CD14-positive monocyte (primary cell): ENCODE measurements around the gene KRT32. TPM values are rescaled to one million over a fixed set of nuclear protein-coding genes. Genes with fewer than 3 reads are reported as not detected.
"Not testable (repeated sequence)": the region's sequence is repeated elsewhere in the genome, so short reads cannot be mapped to it uniquely, and the experiment has no call there.

Experiments
- DNase-seq, 3 donors: peaks; one replicate each; pipeline ENCODE4 v3.0.0-alpha.2; 2011 to 2022
- H2AFZ ChIP-seq: 2 replicates; pipeline ENCODE4 v1.6.0; 2012; ENCODE audit warnings: mild to moderate bottlenecking, low read depth, low read length, inconsistent platforms; ENCODE audit not compliant: insufficient read depth, poor library complexity, severe bottlenecking
- H3K27ac ChIP-seq, 2 donors: 1 replicate in 1 of 2; 2 replicates in 1 of 2; pipeline ENCODE4 v1.5.1; 2012 to 2013; ENCODE audit warnings: low read length in 2 of 2, control low read depth in 1 of 2, inconsistent platforms in 1 of 2, low read depth in 1 of 2, mild to moderate bottlenecking in 1 of 2
- H3K27me3 ChIP-seq, 2 donors: one replicate each; pipeline versions ENCODE4 v1.6.0 to v1.6.1; 2011 to 2013; ENCODE audit warnings: low read length in 2 of 2; ENCODE audit not compliant: control insufficient read depth in 2 of 2, insufficient read depth in 2 of 2
- H3K36me3 ChIP-seq, 2 donors: replicated peaks in 1 of 2; 1 replicate in 1 of 2; 2 replicates in 1 of 2; pipeline versions ENCODE4 v1.5.1 to v1.6.1; 2012 to 2013; ENCODE audit warnings: low read length in 2 of 2, control low read depth in 1 of 2, inconsistent platforms in 1 of 2, mild to moderate bottlenecking in 1 of 2; ENCODE audit not compliant: insufficient read depth in 2 of 2, control insufficient read depth in 1 of 2
- H3K4me1 ChIP-seq, 2 donors: 1 replicate in 1 of 2; 2 replicates in 1 of 2; pipeline versions ENCODE4 v1.5.1 to v1.6.1; 2012 to 2013; ENCODE audit warnings: low read length in 2 of 2, control low read depth in 1 of 2, inconsistent platforms in 1 of 2, mild to moderate bottlenecking in 1 of 2, moderate library complexity in 1 of 2; ENCODE audit not compliant: insufficient read depth in 2 of 2, control insufficient read depth in 1 of 2
- H3K4me2 ChIP-seq: replicated peaks from 2 replicates; pipeline ENCODE3; 2012; ENCODE audit warnings: low read length, moderate library complexity, mild to moderate bottlenecking; ENCODE audit not compliant: poor library complexity, severe bottlenecking; ENCODE audit errors: extremely low read depth
- H3K4me3 ChIP-seq, 3 experiments: fragments of 200-600 bp in 1 of 3; sonication (generic) in 1 of 3; replicated peaks in 1 of 3; 1 replicate in 2 of 3; 2 replicates in 1 of 3; pipeline ENCODE4 v1.5.1; 2011 to 2013; ENCODE audit warnings: low read length in 3 of 3, mild to moderate bottlenecking in 3 of 3, control low read depth in 2 of 3, low read depth in 2 of 3, inconsistent platforms in 1 of 3, moderate library complexity in 1 of 3
- H3K79me2 ChIP-seq: 2 replicates; pipeline ENCODE4 v1.6.0; 2012; ENCODE audit warnings: mild to moderate bottlenecking, control low read depth, inconsistent platforms, low read length, moderate library complexity; ENCODE audit not compliant: insufficient read depth
- H3K9ac ChIP-seq: 2 replicates; pipeline ENCODE4 v1.6.0; 2017; ENCODE audit warnings: low read length, mild to moderate bottlenecking; ENCODE audit not compliant: insufficient read depth, poor library complexity, severe bottlenecking
- H3K9me3 ChIP-seq, 2 donors: replicated peaks in 1 of 2; 1 replicate in 1 of 2; 2 replicates in 1 of 2; pipeline versions ENCODE4 v1.5.1 to v1.6.1; 2012 to 2013; ENCODE audit warnings: low read length in 2 of 2, control low read depth in 1 of 2; ENCODE audit not compliant: control insufficient read depth in 1 of 2, insufficient read depth in 1 of 2
- H4K20me1 ChIP-seq: 2 replicates; pipeline ENCODE4 v1.6.0; 2012; ENCODE audit warnings: mild to moderate bottlenecking, low read length, control low read depth, moderate library complexity; ENCODE audit not compliant: insufficient read depth
- H3K27ac Mint-ChIP-seq, 7 donors: one replicate each; pipeline ENCODE4 v1.8.0; 2020; ENCODE audit warnings: mild to moderate bottlenecking in 7 of 7, mixed read lengths in 7 of 7, moderate library complexity in 6 of 7, inconsistent platforms in 2 of 7
- H3K27me3 Mint-ChIP-seq, 3 donors: one replicate each; pipeline ENCODE4 v1.8.0; 2021 to 2022; ENCODE audit warnings: low read depth in 3 of 3, mild to moderate bottlenecking in 3 of 3, mixed read lengths in 3 of 3, moderate library complexity in 3 of 3, inconsistent platforms in 1 of 3
- H3K36me3 Mint-ChIP-seq, 2 donors: one replicate each; pipeline ENCODE4 v1.8.0; 2020; ENCODE audit warnings: mixed read lengths in 2 of 2, inconsistent platforms in 1 of 2, mild to moderate bottlenecking in 1 of 2
- H3K4me1 Mint-ChIP-seq: one replicate; pipeline ENCODE4 v1.8.0; 2020; ENCODE audit warnings: mild to moderate bottlenecking, mixed read lengths
- H3K4me3 Mint-ChIP-seq, 2 donors: one replicate each; pipeline ENCODE4 v1.8.0; 2020; ENCODE audit warnings: mild to moderate bottlenecking in 2 of 2, mixed read lengths in 2 of 2, moderate library complexity in 1 of 2
- H3K9me3 Mint-ChIP-seq, 7 donors: one replicate each; pipeline ENCODE4 v1.8.0; 2020 to 2022; ENCODE audit warnings: mixed read lengths in 7 of 7, mild to moderate bottlenecking in 6 of 7, moderate library complexity in 6 of 7, inconsistent platforms in 2 of 7
- CTCF ChIP-seq: fragments of 200-600 bp; IDR thresholded peaks from one replicate; pipeline ENCODE4 v1.8.0; 2022; ENCODE audit warnings: antibody characterized with exemption, mild to moderate bottlenecking
- WGBS: methylation state at CpG from one replicate; pipeline ENCODE4 v1.1.5; 2013; ENCODE audit warnings: missing lambda C conversion rate; ENCODE audit not compliant: insufficient coverage; 5-methylcytosine and 5-hydroxymethylcytosine counted together
- intact Hi-C, 2 donors: fragments of 100-400 bp; cut with micrococcal nuclease; formaldehyde crosslinking; loops; one replicate each; pipeline versions ENCODE4 v1.15.0 to v1.15.1; 2023
- polyA plus RNA-seq, 3 donors: library from polyadenylated mRNA; depleted of rRNA in 1 of 3; unstranded in 2 of 3; stranded (reverse) in 1 of 3; fragments of 300-500 nt in 2 of 3; fragments of >200 nt in 1 of 3; fragmentation: Illumina TruSeq in 2 of 3; gene quantifications; 1 replicate in 2 of 3; 2 replicates in 1 of 3; pipeline ENCODE4 v1.2.3, GENCODE V29; 2012 to 2021

Gene KRT32
- polyA plus RNA-seq, 3 donors = not detected

DNA sequence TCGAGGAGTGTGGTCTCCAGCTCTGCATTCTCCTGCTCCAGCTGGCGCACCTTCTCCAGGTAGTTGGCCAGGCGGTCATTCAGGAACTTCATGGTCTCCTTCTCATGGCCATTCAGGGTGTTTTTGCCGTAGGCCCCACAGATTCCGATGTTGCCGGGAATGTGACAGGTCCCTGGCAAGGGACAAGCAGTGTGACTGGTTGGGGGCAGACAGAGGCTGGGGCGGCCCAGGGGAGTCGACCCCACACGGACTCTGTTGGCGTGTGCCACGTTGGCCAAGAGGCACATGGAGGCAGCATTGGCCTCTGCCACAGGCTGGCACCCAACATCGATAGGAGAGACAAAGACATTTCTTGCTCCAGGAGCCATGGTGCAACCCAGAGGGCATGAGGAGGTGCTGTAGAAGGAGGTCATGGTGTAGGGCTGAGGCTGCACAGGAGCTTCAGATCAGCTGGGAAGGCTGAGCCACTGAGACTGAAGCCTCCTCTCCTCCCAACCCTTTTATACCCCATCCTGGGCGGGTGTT is 43.0 kb downstream of the KRT32 start, which contains the start of gene KRT37:
Gene KRT37 (minus strand): TSS at position 475 of the 525 bp plus-strand sequence. CDS start 62 bp downstream, at position 413.
- no peak for DNase-seq
- no peaks in the 10 kb centered on the region for H3K36me3 Mint-ChIP-seq
- Histone ChIP-seq H2AFZ (no peak within 1 kb of the TSS), H3K27ac (no peak within 1 kb of the TSS), H3K36me3 (no peaks in the 10 kb centered on the region), H3K79me2 (no peaks in the 10 kb centered on the region), H4K20me1 (no peaks in the 10 kb centered on the region), H3K9me3 (no peaks in the 10 kb centered on the region), H3K4me2 (no peak within 1 kb of the TSS), H3K4me1 (no peaks in the 10 kb centered on the region), H3K9ac (no peak within 1 kb of the TSS), H3K4me3 (no peak within 1 kb of the TSS), H3K27me3 (no peaks in the 10 kb centered on the region)
- H3K4me1 Mint-ChIP-seq = no peaks in the 10 kb centered on the region
- 92% methylated on average over 12 of the region's 13 CpGs for WGBS
- TF ChIP-seq CTCF = no peak
- intact Hi-C loops = no loop called here
- no peaks in the 10 kb centered on the region for H3K9me3 Mint-ChIP-seq
- H3K4me3 Mint-ChIP-seq = no peak within 1 kb of the TSS
- H3K27me3 Mint-ChIP-seq = peaks cover 4 to 10% (median 9%) of the 10 kb centered on the region in 3 donors
- H3K27ac Mint-ChIP-seq = peak within 1 kb of the TSS in 1 of 7 donors; percentile 18

DNA sequence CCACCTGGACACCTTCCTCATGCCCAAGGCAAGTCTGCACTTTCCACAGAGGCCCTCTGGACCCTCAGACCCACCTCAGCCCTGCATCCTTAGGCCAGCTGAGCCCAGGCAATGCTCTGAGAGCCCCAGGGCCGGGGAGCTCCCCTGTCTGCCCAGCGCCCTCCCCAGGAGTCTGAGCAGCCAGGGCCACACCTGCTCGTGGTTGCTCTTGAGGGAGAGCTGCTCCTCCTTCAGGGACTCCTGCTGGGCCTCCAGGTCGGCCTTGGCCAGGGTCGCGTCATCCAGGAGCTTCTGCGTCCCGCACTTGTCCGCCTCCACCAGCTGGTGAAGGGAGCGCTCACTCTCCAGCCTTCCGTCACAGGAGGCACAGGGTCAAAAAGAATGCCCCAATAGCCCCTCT is 44.6 kb downstream of the KRT32 start:
- H3K79me2 ChIP-seq, H3K9ac ChIP-seq, H3K4me3 ChIP-seq, H3K9me3 Mint-ChIP-seq, H3K4me1 ChIP-seq, H3K4me2 ChIP-seq, H3K27ac Mint-ChIP-seq, H2AFZ ChIP-seq, H3K9me3 ChIP-seq, H3K27ac ChIP-seq, DNase-seq, H3K27me3 ChIP-seq, H3K4me3 Mint-ChIP-seq, H4K20me1 ChIP-seq, H3K36me3 Mint-ChIP-seq, intact Hi-C loops, H3K4me1 Mint-ChIP-seq, H3K27me3 Mint-ChIP-seq, H3K36me3 ChIP-seq: not testable (repeated sequence)
- 94% methylated on average over 11 of the region's 11 CpGs for WGBS
